Common myeloid progenitor, CD34-positive (primary cell): ENCODE measurements around the gene DYDC1.

Experiments used
- CTCF ChIA-PET: fragments of 350-600 bp; sonication (Branson Sonifier 250); formaldehyde crosslinking; loops from one replicate; lab custom pipeline; 2021; ENCODE audit warnings: antibody characterized with exemption; lab: Charles Lee
- POLR2A ChIA-PET: fragments of 350-600 bp; sonication (Branson Sonifier 250); formaldehyde crosslinking; loops from one replicate; lab custom pipeline; 2021; ENCODE audit warnings: antibody characterized with exemption; lab: Charles Lee
- DNase-seq, 3 donors: peaks; one replicate each; pipeline versions ENCODE4 v3.0.0 to v3.0.0-alpha.2; 2013
- H3K27ac ChIP-seq, 2 experiments: 1 replicate in 1 of 2; 2 replicates in 1 of 2; pipeline ENCODE4 v1.7.0; 2013; ENCODE audit warnings: inconsistent platforms in 2 of 2, low read length in 2 of 2, mild to moderate bottlenecking in 2 of 2, low read depth in 1 of 2, moderate library complexity in 1 of 2; ENCODE audit not compliant: severe bottlenecking in 2 of 2, insufficient read depth in 1 of 2, poor library complexity in 1 of 2
- H3K27me3 ChIP-seq, 5 experiments: replicated peaks in 2 of 5; 1 replicate in 3 of 5; 2 replicates in 2 of 5; pipeline versions ENCODE4 v1.6.1 to v1.7.0; 2013; ENCODE audit warnings: low read length in 4 of 5, mild to moderate bottlenecking in 2 of 5, moderate library complexity in 2 of 5, inconsistent platforms in 1 of 5; ENCODE audit not compliant: insufficient read depth in 5 of 5, control insufficient read depth in 4 of 5
- H3K36me3 ChIP-seq, 4 experiments: 1 replicate in 2 of 4; 2 replicates in 2 of 4; pipeline versions ENCODE4 v1.6.1 to v1.7.0; 2013; ENCODE audit warnings: low read length in 3 of 4, control low read depth in 1 of 4, mild to moderate bottlenecking in 1 of 4; ENCODE audit not compliant: control insufficient read depth in 4 of 4, insufficient read depth in 4 of 4
- H3K4me1 ChIP-seq, 4 experiments: 1 replicate in 3 of 4; 2 replicates in 1 of 4; pipeline versions ENCODE4 v1.6.1 to v1.7.1; 2013; ENCODE audit warnings: low read length in 3 of 4, mild to moderate bottlenecking in 3 of 4, control low read depth in 1 of 4, inconsistent platforms in 1 of 4, moderate library complexity in 1 of 4; ENCODE audit not compliant: control insufficient read depth in 4 of 4, insufficient read depth in 4 of 4; ENCODE audit errors: control extremely low read depth in 1 of 4
- H3K4me3 ChIP-seq, 7 experiments: 1 replicate in 4 of 7; 2 replicates in 3 of 7; pipeline versions ENCODE4 v1.5.1 to v1.7.0; 2013; ENCODE audit warnings: mild to moderate bottlenecking in 7 of 7, low read length in 6 of 7, moderate library complexity in 6 of 7, inconsistent platforms in 2 of 7, low read depth in 2 of 7, control low read depth in 1 of 7; ENCODE audit not compliant: insufficient read depth in 4 of 7, control insufficient read depth in 1 of 7; ENCODE audit errors: extremely low read depth in 1 of 7
- H3K9me3 ChIP-seq, 5 experiments: 1 replicate in 4 of 5; 2 replicates in 1 of 5; pipeline versions ENCODE4 v1.6.1 to v1.7.1; 2013; ENCODE audit warnings: low read length in 4 of 5, mild to moderate bottlenecking in 2 of 5, inconsistent platforms in 1 of 5, low read depth in 1 of 5, moderate library complexity in 1 of 5; ENCODE audit not compliant: control insufficient read depth in 4 of 5, insufficient read depth in 2 of 5; ENCODE audit errors: control extremely low read depth in 1 of 5
- WGBS: methylation state at CpG from one replicate; pipeline ENCODE4 v1.1.5; 2013; ENCODE audit not compliant: insufficient coverage; 5-methylcytosine and 5-hydroxymethylcytosine counted together

Gene DYDC1

GRCh38 chr10:80322711-80323110 is 33.8 kb downstream of the DYDC1 start:
- Histone ChIP-seq H3K27ac (no peak overlapping the region), H3K9me3 (peaks cover 0 to 1% (median 0%) of the 10 kb centered on the region in 5 experiments), H3K4me3 (no peak overlapping the region), H3K4me1 (no peaks in the 10 kb centered on the region), H3K36me3 (no peaks in the 10 kb centered on the region), H3K27me3 (peaks cover 0 to 3% (median 0%) of the 10 kb centered on the region in 5 experiments)
- CTCF ChIA-PET, result no interaction called here
- no CpG with 5 or more reads among the region's 1 CpG for WGBS
- POLR2A ChIA-PET, result no interaction called here
- DNase-seq, result no peak

DNA sequence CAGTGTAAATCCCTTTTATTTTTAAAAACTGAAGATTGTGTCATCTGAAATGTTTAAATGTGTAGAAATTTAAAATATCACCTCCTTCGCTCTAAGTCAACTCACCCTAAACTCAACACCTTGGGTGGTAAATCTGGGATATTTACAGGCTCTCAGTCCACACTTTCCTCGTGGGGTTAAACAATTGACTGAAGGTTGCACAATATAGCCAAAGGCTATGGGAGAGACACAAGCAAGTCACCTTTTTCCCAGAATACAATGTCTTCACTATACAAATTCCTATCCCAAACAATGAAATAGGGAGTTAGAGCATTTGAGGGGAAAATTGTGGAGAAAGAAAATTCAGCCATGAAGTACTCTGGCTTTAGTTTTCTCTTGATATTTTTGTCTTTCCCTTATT is 34.4 kb downstream of the DYDC1 start:
- no peak overlapping the region for H3K27ac ChIP-seq
- peaks cover 0 to 1% (median 0%) of the 10 kb centered on the region in 5 experiments for H3K9me3 ChIP-seq
- DNase-seq, result no peak
- no peaks in the 10 kb centered on the region for H3K4me1 ChIP-seq
- ChIA-PET CTCF (no interaction called here), POLR2A (no interaction called here)
- no CpG with 5 or more reads among the region's 2 CpGs for WGBS
- no peaks in the 10 kb centered on the region for H3K27me3 ChIP-seq
- H3K4me3 ChIP-seq, result no peak overlapping the region
- no peaks in the 10 kb centered on the region for H3K36me3 ChIP-seq

DNA sequence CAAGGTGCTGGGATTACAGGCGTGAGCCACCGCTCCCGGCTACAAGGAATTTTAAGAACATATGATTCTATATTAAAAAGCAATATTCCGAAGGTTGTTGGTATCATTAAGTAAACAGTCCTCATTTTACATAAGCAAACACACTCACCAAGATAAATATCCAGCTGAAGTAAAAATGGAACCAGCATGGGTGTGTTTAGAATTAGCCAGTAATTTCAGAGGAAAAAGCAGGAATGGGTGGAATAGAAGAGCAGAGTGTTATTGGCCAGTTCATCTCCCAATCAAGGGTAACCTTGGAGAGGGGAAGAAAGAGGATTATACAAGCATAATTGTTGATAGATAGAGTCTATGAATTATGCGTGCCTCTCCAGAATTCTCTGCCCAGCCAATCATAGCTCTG is 35.4 kb downstream of the DYDC1 start:
- H3K4me1 ChIP-seq, result no peaks in the 10 kb centered on the region
- no peaks in the 10 kb centered on the region for H3K27me3 ChIP-seq
- no peak overlapping the region for H3K4me3 ChIP-seq
- CTCF ChIA-PET, result no interaction called here
- no peaks in the 10 kb centered on the region for H3K36me3 ChIP-seq
- POLR2A ChIA-PET, result no interaction called here
- no peak for DNase-seq
- H3K27ac ChIP-seq, result no peak overlapping the region
- H3K9me3 ChIP-seq, result peaks cover 0 to 1% (median 0%) of the 10 kb centered on the region in 5 experiments
- whole genome bisulfite sequencing, result 100% methylated on average over 1 of the region's 5 CpGs

- peaks cover 0 to 1% (median 0%) of the 10 kb centered on the region in 5 experiments for H3K9me3 ChIP-seq
- no peak overlapping the region for H3K4me3 ChIP-seq
- no peak for DNase-seq
- no peaks in the 10 kb centered on the region for H3K4me1 ChIP-seq
- no peaks in the 10 kb centered on the region for H3K36me3 ChIP-seq
- ChIA-PET POLR2A (no interaction called here), CTCF (no interaction called here)
- no peaks in the 10 kb centered on the region for H3K27me3 ChIP-seq
- no peak overlapping the region for H3K27ac ChIP-seq
Observed at GRCh38 chr10:80320377-80320776, 36.2 kb downstream of the DYDC1 start.

DNA sequence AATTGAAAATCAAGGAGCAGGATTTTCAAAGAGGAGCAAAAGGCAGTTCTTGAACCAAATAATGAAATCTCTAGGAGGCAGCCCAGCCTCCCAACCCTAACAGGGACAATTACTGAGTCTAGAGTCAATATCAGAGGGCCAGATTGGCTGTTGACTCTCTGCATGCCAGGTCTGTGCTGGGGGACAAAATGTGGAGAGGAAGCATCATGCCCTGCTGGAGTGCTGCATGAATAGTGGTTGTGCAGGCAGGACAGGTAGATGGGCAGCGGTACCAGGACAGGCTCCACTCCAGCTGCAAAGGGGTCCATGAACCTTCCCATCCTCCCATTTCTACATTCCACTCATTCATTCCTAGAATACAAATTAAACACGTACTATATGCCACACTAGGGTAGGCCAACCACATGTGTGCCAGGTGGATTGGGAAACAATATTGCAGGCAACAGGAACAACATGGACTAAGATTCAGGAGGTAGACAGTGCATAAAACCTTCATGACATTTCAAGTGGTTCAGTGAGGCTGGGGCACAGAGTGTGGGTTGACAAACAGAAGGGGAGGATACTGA is 36.7 kb downstream of the DYDC1 start:
- POLR2A ChIA-PET, result interaction anchor here (0.5 kb wide), 1 partner anchor 846 kb away, joined by 4 read pairs; no protein-coding TSS in a partner anchor
- no peak overlapping the region for H3K4me3 ChIP-seq
- WGBS, result no CpG with 5 or more reads among the region's 2 CpGs
- H3K27ac ChIP-seq, result no peak overlapping the region
- no peaks in the 10 kb centered on the region for H3K4me1 ChIP-seq
- H3K27me3 ChIP-seq, result no peaks in the 10 kb centered on the region
- no peak for DNase-seq
- CTCF ChIA-PET, result no interaction called here
- H3K36me3 ChIP-seq, result no peaks in the 10 kb centered on the region
- peaks cover 0 to 1% (median 0%) of the 10 kb centered on the region in 5 experiments for H3K9me3 ChIP-seq

DNA sequence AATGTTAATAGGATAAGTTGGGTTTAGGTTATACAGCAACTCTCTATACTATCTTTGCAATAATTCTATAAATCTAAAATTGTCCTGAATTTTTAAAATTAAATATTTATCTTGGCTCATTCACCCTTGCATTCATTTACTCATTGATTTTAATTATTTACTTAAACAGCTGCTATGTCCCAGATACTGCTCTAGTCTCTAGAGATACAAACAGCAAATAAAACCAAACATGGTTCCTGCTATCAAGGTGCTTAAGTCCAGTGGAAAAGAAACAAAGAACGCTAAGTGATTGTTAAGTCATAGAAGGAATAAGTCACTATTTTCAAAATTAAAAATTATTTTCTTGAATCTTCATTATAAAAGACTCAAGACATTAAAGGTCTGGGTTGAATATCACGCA is 37.2 kb downstream of the DYDC1 start:
- peaks cover 0 to 1% (median 0%) of the 10 kb centered on the region in 5 experiments for H3K9me3 ChIP-seq
- H3K4me3 ChIP-seq, result no peak overlapping the region
- H3K36me3 ChIP-seq, result no peaks in the 10 kb centered on the region
- no peak for DNase-seq
- ChIA-PET POLR2A (interaction anchor here (0.5 kb wide), 1 partner anchor 846 kb away, joined by 4 read pairs; no protein-coding TSS in a partner anchor), CTCF (no interaction called here)
- H3K27me3 ChIP-seq, result no peaks in the 10 kb centered on the region
- WGBS, result 100% methylated on average over 1 of the region's 2 CpGs
- no peaks in the 10 kb centered on the region for H3K4me1 ChIP-seq
- H3K27ac ChIP-seq, result no peak overlapping the region

- POLR2A ChIA-PET, result no interaction called here
- no peaks in the 10 kb centered on the region for H3K4me1 ChIP-seq
- CTCF ChIA-PET, result no interaction called here
Observed at GRCh38 chr10:80318742-80319141, 37.8 kb downstream of the DYDC1 start.

More at GRCh38 chr10:80318742-80319141, 37.8 kb downstream of the DYDC1 start:
- H3K27ac ChIP-seq, result no peak overlapping the region
- H3K36me3 ChIP-seq, result no peaks in the 10 kb centered on the region
- no peak for DNase-seq
- H3K27me3 ChIP-seq, result no peaks in the 10 kb centered on the region
- H3K4me3 ChIP-seq, result no peak overlapping the region
- peaks cover 0 to 1% (median 0%) of the 10 kb centered on the region in 5 experiments for H3K9me3 ChIP-seq
